Activated CD8-positive, alpha-beta T cell treated with anti-CD3 and anti-CD28 coated beads for 36 hours (primary cell): ENCODE results near the gene CTCFL. TPM values are rescaled to one million over a fixed set of nuclear protein-coding genes. Genes with fewer than 3 reads are reported as not detected.
A peak's percentile ranks its signal among the peaks of the same experiment; 100 is the strongest.

ENCODE experiments used
- ATAC-seq: fragments of 200-7000 bp; cut with Tn5 transposase; one replicate; pipeline ENCODE4 v1.10.0; 2021; ENCODE audit warnings: mild to moderate bottlenecking, moderate library complexity
- CTCF ChIA-PET: fragments of 350-600 bp; sonication (Branson Sonifier 250); formaldehyde crosslinking; loops from one replicate; lab custom pipeline; 2021; ENCODE audit warnings: antibody characterized with exemption; lab: Charles Lee
- POLR2A ChIA-PET: fragments of 350-600 bp; sonication (Branson Sonifier 250); formaldehyde crosslinking; loops from one replicate; lab custom pipeline; 2021; ENCODE audit warnings: antibody characterized with exemption; lab: Charles Lee
- DNase-seq: peaks from one replicate; pipeline ENCODE4 v3.0.0-alpha.2; 2020
- H3K27ac Mint-ChIP-seq: one replicate; pipeline ENCODE4 v1.8.0; 2021; ENCODE audit warnings: mild to moderate bottlenecking, mixed read lengths
- H3K27me3 Mint-ChIP-seq: one replicate; pipeline ENCODE4 v1.8.0; 2021; ENCODE audit warnings: mixed read lengths
- H3K36me3 Mint-ChIP-seq: one replicate; pipeline ENCODE4 v1.8.0; 2021; ENCODE audit warnings: low read depth, mixed read lengths
- H3K4me1 Mint-ChIP-seq: one replicate; pipeline ENCODE4 v1.8.0; 2021; ENCODE audit warnings: low read depth, mixed read lengths
- H3K4me3 Mint-ChIP-seq: one replicate; pipeline ENCODE4 v1.8.0; 2021; ENCODE audit warnings: mild to moderate bottlenecking, moderate library complexity, mixed read lengths
- H3K9me3 Mint-ChIP-seq: one replicate; pipeline ENCODE4 v1.8.0; 2021; ENCODE audit warnings: mixed read lengths
- CTCF ChIP-seq: fragments of 200-600 bp; IDR thresholded peaks from one replicate; pipeline ENCODE4 v1.8.0; 2022; ENCODE audit warnings: antibody characterized with exemption, mild to moderate bottlenecking
- intact Hi-C: fragments of 100-400 bp; cut with micrococcal nuclease; formaldehyde crosslinking; loops from one replicate; pipeline ENCODE4 v1.10.0; 2022
- total RNA-seq, 2 experiments: library from RNA; stranded (reverse); gene quantifications; one replicate each; pipeline ENCODE4 v1.2.3, GENCODE V29; 2021

CTCFL gene
- total RNA-seq, 2 experiments from 2014 or later, result not detected

- no peak for DNase-seq
- Mint-ChIP-seq H3K36me3 (no peaks in the 10 kb centered on the region), H3K4me3 (no peak overlapping the region), H3K27ac (no peak overlapping the region), H3K27me3 (no peaks in the 10 kb centered on the region), H3K9me3 (no peaks in the 10 kb centered on the region), H3K4me1 (peaks cover 17% of the 10 kb centered on the region)
- no peak for TF ChIP-seq CTCF
- no peak for ATAC-seq
- ChIA-PET CTCF (interaction anchor here (1.0 to 1.7 kb wide), 2 partner anchors 13 to 101 kb away, joined by 4 read pairs; no protein-coding TSS in a partner anchor), POLR2A (interaction anchor here (0.7 kb wide), 1 partner anchor 9 kb away, joined by 5 read pairs; no protein-coding TSS in a partner anchor)
- intact Hi-C loops, result no loop called here
These were observed 42.1 kb downstream of the CTCFL start for GRCh38 chr20:57482796-57483195.

- CTCF ChIA-PET, result interaction anchor here (1.0 kb wide), 2 partner anchors 101 to 115 kb away, joined by 4 read pairs; no protein-coding TSS in a partner anchor
- H3K9me3 Mint-ChIP-seq, result no peaks in the 10 kb centered on the region
- DNase-seq (no peak), ATAC-seq (no peak)
- H3K4me1 Mint-ChIP-seq, result peaks cover 17% of the 10 kb centered on the region
- H3K27me3 Mint-ChIP-seq, result no peaks in the 10 kb centered on the region
- POLR2A ChIA-PET, result interaction anchor here (0.8 to 1.7 kb wide), 4 partner anchors 9 to 92 kb away, joined by 3 to 11 read pairs (median 6); no protein-coding TSS in a partner anchor
- H3K27ac Mint-ChIP-seq, result no peak overlapping the region
- TF ChIP-seq CTCF, result no peak
- intact Hi-C loops, result no loop called here
- no peak overlapping the region for H3K4me3 Mint-ChIP-seq
- H3K36me3 Mint-ChIP-seq, result no peaks in the 10 kb centered on the region
These were observed 42.8 kb downstream of the CTCFL start for GRCh38 chr20:57482148-57482547.

GRCh38 chr20:57481281-57481711 lies 43.6 kb downstream of the CTCFL start:
- Mint-ChIP-seq H3K27me3 (no peaks in the 10 kb centered on the region), H3K36me3 (no peaks in the 10 kb centered on the region), H3K4me3 (peak overlapping the region; percentile 26), H3K27ac (peak overlapping the region; percentile 20), H3K4me1 (peaks cover 17% of the 10 kb centered on the region), H3K9me3 (no peaks in the 10 kb centered on the region)
- CTCF ChIA-PET, result interaction anchor here (1.0 to 1.4 kb wide), 2 partner anchors 100 to 116 kb away, joined by 3 to 4 read pairs; no protein-coding TSS in a partner anchor
- POLR2A ChIA-PET, result interaction anchor here (0.8 to 1.7 kb wide), 4 partner anchors 8 to 89 kb away, joined by 4 to 11 read pairs (median 6); no protein-coding TSS in a partner anchor
- ATAC-seq (peak; percentile 31), DNase-seq (no peak)
- intact Hi-C loops, result no loop called here
- TF ChIP-seq CTCF, result no peak

- peaks cover 24% of the 10 kb centered on the region for H3K4me1 Mint-ChIP-seq
- CTCF ChIA-PET, result interaction anchor here (1.4 kb wide), 1 partner anchor 99 kb away, joined by 3 read pairs; no protein-coding TSS in a partner anchor
- H3K36me3 Mint-ChIP-seq, result no peaks in the 10 kb centered on the region
- peak overlapping the region; percentile 20 for H3K27ac Mint-ChIP-seq
- POLR2A ChIA-PET, result interaction anchor here (1.0 to 1.7 kb wide), 4 partner anchors 81 to 88 kb away, joined by 3 to 11 read pairs (median 6); no protein-coding TSS in a partner anchor
- ATAC-seq (peak; percentile 67), DNase-seq (peak; percentile 51)
- TF ChIP-seq CTCF, result no peak
- intact Hi-C loops, result no loop called here
- H3K9me3 Mint-ChIP-seq, result no peaks in the 10 kb centered on the region
- peak overlapping the region; percentile 26 for H3K4me3 Mint-ChIP-seq
- H3K27me3 Mint-ChIP-seq, result no peaks in the 10 kb centered on the region
These were observed 44.3 kb downstream of the CTCFL start for GRCh38 chr20:57480444-57481160.
